ENCODE results near the gene LRBA.

DNA sequence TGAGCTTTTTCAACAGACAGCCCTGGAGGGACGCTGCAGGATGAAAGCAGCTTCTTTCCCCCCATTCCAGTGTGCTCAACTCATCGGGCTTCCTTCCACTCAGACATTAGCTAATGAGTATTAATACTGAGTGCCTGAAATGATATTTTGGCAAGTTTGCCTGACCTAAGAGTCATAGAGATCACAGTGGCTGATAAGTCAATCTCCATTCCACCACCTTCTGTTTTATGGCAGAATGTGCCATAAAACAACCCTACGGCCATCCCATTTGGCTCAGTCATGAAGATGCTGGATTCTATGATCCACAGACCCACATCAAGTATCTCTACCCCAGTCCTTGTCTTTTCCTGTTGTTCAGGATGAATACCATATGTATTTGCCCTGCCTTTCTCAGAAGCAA, 481.4 kb downstream of the LRBA start:
- TF ChIP-seq, protein P1, sequence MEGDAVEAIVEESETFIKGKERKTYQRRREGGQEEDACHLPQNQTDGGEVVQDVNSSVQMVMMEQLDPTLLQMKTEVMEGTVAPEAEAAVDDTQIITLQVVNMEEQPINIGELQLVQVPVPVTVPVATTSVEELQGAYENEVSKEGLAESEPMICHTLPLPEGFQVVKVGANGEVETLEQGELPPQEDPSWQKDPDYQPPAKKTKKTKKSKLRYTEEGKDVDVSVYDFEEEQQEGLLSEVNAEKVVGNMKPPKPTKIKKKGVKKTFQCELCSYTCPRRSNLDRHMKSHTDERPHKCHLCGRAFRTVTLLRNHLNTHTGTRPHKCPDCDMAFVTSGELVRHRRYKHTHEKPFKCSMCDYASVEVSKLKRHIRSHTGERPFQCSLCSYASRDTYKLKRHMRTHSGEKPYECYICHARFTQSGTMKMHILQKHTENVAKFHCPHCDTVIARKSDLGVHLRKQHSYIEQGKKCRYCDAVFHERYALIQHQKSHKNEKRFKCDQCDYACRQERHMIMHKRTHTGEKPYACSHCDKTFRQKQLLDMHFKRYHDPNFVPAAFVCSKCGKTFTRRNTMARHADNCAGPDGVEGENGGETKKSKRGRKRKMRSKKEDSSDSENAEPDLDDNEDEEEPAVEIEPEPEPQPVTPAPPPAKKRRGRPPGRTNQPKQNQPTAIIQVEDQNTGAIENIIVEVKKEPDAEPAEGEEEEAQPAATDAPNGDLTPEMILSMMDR (IDR thresholded peaks at IDR 0.05): no peak
- TF ChIP-seq EP300 (IDR thresholded peaks at IDR 0.05): no peak
